Raji (cell line): ENCODE measurements around the gene ELK1.

Experiments used
- POLR2A ChIP-seq: IDR thresholded peaks from 2 replicates; pipeline ENCODE4 v1.6.1; 2011; ENCODE audit warnings: low read depth, low read length, control low read depth; ENCODE audit not compliant: insufficient read depth

Gene ELK1, protein sequence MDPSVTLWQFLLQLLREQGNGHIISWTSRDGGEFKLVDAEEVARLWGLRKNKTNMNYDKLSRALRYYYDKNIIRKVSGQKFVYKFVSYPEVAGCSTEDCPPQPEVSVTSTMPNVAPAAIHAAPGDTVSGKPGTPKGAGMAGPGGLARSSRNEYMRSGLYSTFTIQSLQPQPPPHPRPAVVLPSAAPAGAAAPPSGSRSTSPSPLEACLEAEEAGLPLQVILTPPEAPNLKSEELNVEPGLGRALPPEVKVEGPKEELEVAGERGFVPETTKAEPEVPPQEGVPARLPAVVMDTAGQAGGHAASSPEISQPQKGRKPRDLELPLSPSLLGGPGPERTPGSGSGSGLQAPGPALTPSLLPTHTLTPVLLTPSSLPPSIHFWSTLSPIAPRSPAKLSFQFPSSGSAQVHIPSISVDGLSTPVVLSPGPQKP

GRCh38 chrX:47650164-47651042 is at the start of gene ELK1:
Gene ELK1, minus strand, starts transcription at chrX:47650563. Its CDS starts 9,122 bp downstream, at chrX:47641441.
- TF ChIP-seq POLR2A, result peak; percentile 35; the same call in 1 of the 2 replicates

GRCh38 chrX:47697181-47697580 is 46.8 kb upstream of the ELK1 start:
- no peak for TF ChIP-seq POLR2A

DNA sequence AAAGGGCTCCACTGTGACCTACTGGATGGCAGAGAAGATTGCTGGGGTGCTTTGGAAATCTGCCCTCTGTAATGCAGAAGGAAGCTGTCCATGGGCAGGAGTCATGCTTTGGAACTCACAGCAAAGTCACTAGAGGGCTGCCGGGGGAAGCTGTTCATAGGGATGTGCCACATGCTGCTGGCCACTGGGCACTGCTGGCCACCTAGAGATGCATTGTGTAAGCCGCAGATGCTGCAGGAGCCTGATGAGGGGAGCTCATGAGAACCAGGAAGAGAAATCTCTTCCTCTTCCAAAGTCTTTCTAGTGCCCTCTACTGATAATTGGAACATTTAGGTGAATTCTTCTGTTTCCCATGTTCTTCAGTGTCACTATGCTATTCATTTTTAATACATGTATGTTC is 39.8 kb upstream of the ELK1 start:
- TF ChIP-seq POLR2A, result no peak

DNA sequence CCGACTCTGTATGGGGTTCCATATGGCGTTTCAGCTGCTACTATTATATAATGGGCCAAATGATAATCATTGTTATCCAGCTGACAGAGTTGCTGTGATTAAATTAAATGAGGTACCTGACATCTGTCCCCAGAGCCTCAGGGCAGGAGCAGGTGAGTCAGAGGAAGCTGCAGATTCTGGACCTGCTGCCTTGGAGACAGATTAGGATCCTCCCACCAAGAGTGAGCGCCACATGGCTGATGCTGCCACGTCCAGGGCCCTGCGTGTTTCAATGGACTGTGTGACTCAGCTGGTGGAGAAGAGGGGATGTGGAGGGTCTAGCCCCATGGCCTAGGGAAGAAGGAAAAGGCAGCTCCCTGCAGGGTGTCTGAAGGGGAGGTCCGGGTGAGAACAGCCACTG is 36.9 kb upstream of the ELK1 start:
- TF ChIP-seq POLR2A, result no peak

DNA sequence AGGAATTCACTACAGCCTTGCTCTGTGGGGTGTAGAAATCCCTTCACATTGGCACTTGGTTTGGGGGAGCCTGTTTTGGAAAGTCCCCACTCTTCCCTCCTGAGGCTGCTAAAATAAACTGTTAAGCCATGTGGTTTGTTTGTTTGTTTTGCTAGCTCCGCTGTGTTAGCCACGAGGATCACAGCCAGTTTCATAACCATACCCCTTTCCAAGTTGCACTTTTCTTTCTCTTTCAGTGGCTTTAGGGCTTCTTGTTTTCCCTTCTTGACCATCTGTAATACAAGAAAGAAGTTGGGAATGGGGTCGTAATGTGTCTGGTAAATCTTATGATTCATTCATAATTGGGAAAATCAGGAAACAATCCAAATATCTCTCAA is 33.5 kb upstream of the ELK1 start:
- no peak for TF ChIP-seq POLR2A

GRCh38 chrX:47683184-47683828 is 32.9 kb upstream of the ELK1 start:
- TF ChIP-seq POLR2A, result no peak

DNA sequence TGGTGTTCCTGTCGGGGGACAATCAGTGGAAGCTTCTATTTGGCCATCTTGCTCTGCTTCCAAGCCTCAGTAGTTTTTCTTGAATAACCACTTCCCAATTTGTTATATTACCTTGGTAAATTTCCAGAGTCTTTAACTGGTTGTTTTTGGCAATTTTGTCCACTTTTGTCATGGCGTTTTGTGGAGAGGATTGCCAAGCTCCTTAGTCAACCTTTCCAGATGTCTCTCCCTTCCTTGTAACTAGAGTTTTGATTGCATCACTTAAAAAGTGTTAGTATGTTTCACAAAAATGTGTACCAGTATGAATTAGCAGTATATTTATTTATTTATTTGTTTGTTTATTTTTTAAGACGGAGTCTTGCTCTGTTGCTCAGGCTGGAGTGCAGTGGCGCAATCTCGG is 24.4 kb upstream of the ELK1 start:
- TF ChIP-seq POLR2A, result no peak

GRCh38 chrX:47664737-47665136 is 14.4 kb upstream of the ELK1 start:
- TF ChIP-seq POLR2A, result no peak

- no peak for TF ChIP-seq POLR2A
Observed at GRCh38 chrX:47662144-47662657, 11.8 kb upstream of the ELK1 start.

- TF ChIP-seq POLR2A, result no peak
Observed at GRCh38 chrX:47661539-47661938, 11.2 kb upstream of the ELK1 start.

DNA sequence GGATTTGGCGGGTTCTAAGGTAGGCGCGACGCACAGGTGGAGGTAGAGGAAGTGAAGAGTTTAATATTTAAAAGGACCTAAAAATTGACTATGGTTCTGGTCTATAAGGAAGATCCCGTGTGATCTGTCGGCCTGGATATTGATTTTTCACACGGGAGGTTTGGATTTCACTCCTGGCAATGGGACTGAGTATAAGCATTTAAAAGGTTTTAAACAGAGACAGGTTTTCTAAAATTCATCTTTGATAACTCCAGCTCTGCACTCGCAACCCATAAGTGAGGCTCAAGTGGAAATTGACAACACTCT is 9.0 kb upstream of the ELK1 start:
- no peak for TF ChIP-seq POLR2A

GRCh38 chrX:47658684-47659420 is 8.5 kb upstream of the ELK1 start, which contains the start of gene UXT:
Gene UXT, minus strand, starts transcription at chrX:47659180. Its CDS starts 253 bp downstream, at chrX:47658927.
- peak; percentile 66 for TF ChIP-seq POLR2A

GRCh38 chrX:47658301-47658683 is 7.9 kb upstream of the ELK1 start:
- no peak for TF ChIP-seq POLR2A

DNA sequence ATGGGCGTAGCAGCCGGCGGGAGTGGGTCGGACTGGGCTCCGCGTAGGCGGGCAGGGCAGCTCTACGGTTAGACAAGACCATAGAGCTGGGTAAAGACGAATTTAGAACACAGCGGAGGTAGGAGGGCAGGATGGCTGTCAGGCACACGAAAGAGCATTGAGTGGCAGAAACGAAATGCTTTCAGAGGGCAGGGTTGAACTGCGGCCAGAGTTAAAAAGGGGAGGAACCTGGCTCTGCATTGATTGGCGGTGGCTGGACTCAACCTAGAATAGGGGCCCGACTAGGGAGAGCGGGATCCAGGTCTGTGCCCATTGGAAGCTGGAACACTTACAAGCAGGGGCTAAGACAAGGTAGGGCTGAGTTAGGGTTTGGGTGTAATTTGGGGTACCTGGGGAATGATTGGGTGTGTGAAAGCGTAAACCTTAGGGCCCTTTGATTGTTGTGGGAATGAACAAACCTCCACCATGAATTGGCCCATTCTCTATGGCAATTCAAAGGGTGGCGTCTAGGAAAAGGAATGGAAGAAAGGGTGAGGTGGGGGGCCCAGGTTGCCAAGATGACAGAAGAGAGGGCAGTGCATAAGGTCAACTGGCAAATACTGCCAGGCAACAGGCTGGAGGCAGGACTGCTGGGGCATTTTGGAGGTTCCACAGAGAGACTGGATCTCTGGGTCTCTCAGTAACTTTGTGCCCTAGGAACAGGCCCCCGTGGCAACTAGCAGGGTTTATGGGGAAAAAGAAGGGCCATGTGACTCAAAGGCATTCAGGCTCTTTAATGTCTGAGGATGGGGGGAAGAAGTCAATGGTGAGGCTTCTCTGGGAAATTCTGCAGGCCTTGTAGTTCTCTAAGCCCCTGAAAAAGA is 911 bp upstream of the ELK1 start:
- TF ChIP-seq POLR2A, result no peak; the same call in 1 of the 2 replicates
